ENCODE results near the gene BOK.

Gene BOK

GRCh38 chr2:241603686-241604085, 45.1 kb downstream of the BOK start:
- peak; percentile 19 for DNase-seq (ENCODE audit: low spot score)

GRCh38 chr2:241606186-241606585, 47.6 kb downstream of the BOK start:
- no peak for DNase-seq (ENCODE audit: low spot score)

GRCh38 chr2:241607162-241607885, 48.8 kb downstream of the BOK start:
- no peak for DNase-seq (ENCODE audit: low spot score)

GRCh38 chr2:241608881-241609280, 50.3 kb downstream of the BOK start:
- no peak for DNase-seq (ENCODE audit: low spot score)

- peak; percentile 92 for DNase-seq (ENCODE audit: low spot score)
These were observed 51.6 kb downstream of the BOK start for GRCh38 chr2:241609859-241610793.

- no peak for DNase-seq (ENCODE audit: low spot score)
These were observed 52.5 kb downstream of the BOK start for GRCh38 chr2:241611062-241611461.

- no peak for DNase-seq (ENCODE audit: low spot score)
These were observed 53.8 kb downstream of the BOK start for GRCh38 chr2:241612156-241613016.

- no peak for DNase-seq (ENCODE audit: low spot score)
These were observed 54.7 kb downstream of the BOK start for GRCh38 chr2:241613017-241613780.

GRCh38 chr2:241615041-241615440, 56.5 kb downstream of the BOK start:
- no peak for DNase-seq (ENCODE audit: low spot score)

GRCh38 chr2:241615522-241616052, 57.0 kb downstream of the BOK start:
- no peak for DNase-seq (ENCODE audit: low spot score)

- DNase-seq (ENCODE audit: low spot score) = no peak
These were observed 57.9 kb downstream of the BOK start for GRCh38 chr2:241616168-241617125.

- peak; percentile 44 for DNase-seq (ENCODE audit: low spot score)
These were observed 59.0 kb downstream of the BOK start for GRCh38 chr2:241617431-241618154.

GRCh38 chr2:241618296-241618805, 59.8 kb downstream of the BOK start:
- DNase-seq (ENCODE audit: low spot score) = no peak

- DNase-seq (ENCODE audit: low spot score) = no peak
These were observed 60.3 kb downstream of the BOK start for GRCh38 chr2:241618829-241619228.

GRCh38 chr2:241619597-241620418, 61.3 kb downstream of the BOK start:
- DNase-seq (ENCODE audit: low spot score) = no peak

- DNase-seq (ENCODE audit: low spot score) = peak; percentile 20
These were observed 61.8 kb downstream of the BOK start for GRCh38 chr2:241620419-241620769.
